ENCODE data around the gene GDF3.
A peak's percentile ranks its signal among the peaks of the same experiment; 100 is the strongest.
"Not testable (repeated sequence)": the region's sequence is repeated elsewhere in the genome, so short reads cannot be mapped to it uniquely, and the experiment has no call there.

Gene GDF3

DNA sequence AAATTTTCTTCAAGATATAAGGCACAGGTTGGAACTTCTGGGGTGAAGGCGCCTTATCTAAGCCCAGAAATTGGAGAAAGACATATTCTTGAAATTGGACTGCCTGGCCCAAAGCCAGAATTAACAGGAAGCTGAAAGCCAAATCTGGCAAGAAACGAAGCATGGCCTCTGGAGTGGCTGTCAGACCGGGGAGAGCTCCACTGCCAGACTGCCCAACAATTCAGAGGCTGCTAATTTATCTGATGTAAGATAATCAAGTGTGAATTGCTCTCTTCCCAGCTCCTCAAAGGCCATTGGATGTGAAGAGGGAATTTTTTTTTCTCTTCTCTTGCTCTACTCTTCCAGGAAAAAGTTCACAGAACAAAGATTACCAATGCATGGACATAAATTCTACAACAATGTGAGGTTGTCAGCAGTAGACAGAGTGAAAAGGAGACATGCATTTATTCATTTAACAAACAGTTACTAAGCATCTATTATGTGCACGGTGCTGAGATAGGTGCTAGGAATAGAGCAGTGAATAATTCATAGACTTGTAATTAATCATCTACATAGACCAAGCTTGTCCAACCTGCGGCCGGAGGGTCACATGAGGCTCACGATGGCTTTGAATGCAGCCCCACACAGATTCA, at the start of gene GDF3:
Gene GDF3, minus strand, starts transcription at position 210 of the 632 bp plus-strand sequence. Its CDS starts 47 bp downstream, at position 163.
- FAIRE-seq = no peak

DNA sequence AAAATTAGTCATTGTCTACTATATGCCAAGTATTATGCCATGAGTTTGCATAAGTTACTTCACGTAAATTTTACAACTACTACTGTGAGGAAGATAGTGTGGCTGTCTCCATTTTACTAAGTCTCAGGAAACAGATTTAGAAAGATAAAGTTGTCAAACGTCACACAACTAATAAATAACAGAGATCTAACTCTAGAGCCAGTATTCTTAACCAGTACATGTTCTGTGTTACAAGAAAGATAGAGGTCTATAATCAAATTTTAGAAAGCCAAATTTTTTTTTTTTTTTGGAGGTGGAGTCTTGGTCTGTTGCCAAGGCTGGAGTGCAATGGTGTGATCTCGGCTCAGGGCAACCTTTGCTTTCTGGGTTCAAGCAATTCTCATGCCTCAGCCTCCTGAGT, 37.4 kb upstream of the GDF3 start:
- FAIRE-seq = no peak

DNA sequence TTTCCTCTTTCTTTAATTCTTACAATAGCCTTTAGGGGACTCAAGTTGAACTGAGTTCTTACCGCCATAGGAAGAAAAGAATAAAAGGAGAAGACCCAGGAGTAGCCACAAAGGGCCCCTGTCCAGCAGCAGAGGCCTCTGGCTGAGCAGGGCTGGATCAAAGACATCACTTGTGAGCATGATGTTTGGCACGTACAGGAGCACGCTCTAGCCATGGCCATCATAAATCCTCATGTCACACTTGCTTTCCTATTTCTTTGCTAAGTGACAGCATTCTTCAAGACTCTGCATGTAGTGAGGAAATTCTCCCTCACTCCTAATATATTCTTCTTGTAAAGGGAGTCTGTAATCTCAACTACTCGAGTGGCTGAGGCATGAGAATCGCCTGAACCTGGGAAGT, 35.9 kb upstream of the GDF3 start:
- FAIRE-seq = no peak

DNA sequence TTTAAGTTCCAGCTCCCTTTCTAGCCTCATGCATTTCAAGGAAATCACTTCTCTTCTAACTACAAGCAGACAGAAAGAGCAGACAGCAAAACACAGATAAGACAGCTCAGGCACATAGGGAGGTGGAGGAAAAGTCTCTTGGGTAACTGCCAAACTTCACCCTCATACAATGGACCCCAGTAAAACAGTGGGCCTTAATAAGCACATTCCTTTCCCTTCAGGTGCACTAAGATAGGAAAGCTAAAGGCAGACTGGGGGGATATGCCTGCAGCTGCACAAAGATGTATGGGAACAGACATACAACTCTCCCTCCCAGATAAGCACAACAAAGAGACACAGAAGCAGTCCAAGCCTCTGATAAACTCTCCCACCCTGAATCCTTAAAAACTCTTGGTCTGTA, 35.4 kb upstream of the GDF3 start:
- FAIRE-seq = not testable (repeated sequence)

DNA sequence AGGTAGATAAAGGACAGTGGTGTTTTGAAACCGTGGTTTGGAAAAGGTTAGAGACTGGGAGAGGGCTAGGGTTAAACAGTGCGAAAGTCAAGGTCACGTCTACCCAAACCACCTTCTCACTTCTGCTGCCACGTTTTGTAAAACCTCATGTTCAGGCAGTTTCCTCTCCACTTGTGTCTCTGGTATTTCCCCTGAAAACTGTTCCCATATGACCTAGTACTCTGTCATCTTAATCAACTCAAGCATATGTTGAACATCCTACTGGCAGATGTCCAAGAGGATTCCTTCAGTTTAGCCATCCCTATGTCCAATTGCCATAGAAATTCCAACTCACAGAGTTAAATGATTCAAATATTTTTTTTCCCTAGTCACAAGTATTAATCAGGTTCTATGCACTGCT, 34.2 kb upstream of the GDF3 start:
- FAIRE-seq = no peak

DNA sequence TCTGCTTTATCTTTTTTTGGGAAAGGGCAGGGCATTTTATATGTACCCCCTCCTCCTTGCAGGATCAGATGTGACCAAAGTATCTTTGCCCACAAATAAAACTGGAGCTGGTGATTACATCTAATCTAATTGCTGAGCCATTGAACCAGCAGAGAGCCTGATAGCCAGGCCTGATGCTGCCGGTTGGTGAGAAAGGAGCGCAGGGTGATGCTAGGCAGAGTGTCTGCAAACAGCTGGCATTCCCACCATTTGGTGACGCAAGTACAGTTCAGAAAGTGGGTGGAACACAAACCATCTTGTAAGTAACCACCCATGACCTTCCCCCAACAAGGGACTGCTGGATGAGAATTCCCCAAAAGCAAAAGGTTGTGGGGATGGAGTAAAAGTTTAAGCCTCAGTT, 28.4 kb upstream of the GDF3 start:
- FAIRE-seq = no peak

DNA sequence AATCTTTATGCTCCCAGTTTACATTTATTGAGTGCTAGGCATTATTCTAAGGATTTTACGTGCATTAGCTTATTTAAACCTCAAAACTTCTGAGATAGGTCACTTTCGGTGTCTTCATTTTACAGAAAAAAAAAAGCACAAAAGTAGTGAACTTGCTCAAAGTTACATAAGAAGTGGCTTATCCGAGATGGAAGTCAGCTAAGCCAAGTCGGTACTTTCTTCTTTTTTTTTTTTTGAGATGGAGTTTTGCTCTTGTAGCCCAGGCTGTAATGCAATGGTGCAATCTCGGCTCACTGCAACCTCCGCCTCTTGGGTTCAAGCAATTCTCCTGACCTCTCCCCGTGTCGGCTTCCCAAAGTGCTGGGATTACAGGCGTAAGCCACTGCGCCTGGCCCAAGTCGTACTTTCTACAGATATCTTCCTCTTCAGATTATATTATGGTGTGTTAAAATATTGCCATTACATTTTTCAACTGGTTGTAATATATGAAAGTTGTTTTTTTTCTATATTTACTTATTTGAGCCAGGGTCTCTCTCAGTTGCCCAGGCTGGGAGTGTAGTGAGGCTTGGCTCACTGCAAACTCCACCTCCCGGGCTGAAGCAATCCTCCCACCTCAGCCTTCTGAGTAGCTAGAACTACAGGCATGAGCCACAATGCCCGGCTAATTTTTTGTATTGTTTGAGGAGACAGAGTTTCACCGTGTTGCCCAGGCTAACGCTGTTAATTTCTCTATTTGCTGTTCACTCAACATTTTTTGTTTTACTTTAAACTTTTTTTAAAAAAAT, 24.6 kb upstream of the GDF3 start:
- FAIRE-seq = no peak

DNA sequence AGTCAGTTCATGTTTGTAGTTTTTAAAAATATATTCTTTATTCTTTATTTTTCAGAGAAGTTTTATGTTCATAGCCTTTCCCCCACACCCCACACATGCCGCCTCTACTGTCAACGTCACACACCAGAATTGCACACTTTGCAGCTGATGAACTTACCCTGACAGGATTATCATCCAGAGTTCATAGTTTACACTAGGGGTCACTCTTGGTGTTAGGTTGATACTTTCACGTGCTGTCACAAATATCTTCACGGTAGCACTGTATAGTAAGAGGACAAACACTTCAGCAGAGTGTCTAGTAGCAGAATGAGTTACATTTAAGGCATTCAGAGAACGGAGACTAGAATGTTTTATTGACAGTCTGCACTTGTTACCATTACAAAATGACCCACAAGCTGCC, 20.8 kb upstream of the GDF3 start:
- FAIRE-seq = no peak

DNA sequence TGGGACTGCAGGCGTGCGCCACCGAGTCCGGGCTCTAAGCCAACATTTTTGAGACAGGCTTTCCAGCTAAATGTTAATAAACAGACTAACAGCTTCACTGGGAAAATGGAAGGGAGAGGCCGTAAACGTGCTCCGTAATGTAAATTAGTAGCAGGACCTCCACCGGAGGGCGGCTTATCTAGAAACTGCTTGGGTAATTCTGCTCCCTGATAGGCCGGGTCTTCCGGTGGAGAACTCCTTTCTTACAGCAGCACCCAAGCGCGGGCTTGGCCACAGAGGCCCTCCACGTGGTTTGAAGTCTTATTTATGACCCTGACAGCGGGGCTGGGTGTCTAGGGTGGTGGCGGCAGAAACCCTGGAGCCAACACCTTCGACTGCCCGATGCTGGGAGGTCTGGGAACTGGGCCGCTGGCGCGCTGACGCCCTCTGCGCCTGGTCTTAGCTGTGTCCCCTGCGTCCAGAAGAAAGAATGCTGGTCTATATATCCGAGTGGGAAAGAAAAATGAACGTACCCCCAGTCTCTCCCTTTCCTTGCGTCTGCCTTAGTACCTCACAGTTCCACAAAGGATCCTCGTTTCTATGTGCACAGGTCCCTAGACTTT, 17.4 kb upstream of the GDF3 start:
- no peak for FAIRE-seq

DNA sequence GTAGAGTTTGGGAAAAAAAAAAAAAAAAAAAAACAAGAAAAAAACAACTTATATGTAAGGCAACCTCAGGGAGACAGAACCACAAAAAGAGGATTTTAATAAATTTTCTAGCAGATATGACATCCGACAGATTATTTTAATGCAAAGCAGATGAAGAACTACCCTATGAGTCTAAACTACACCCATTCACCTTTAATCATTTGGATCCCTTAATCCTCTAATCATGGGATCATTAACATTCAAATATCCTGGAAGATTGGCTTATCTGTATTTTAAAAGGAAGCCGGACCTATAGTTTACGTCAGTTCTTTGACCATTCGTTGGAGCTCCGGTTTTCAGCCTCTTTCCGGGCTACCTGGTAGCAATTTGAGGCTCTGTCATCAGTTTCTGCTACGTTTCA, 15.6 kb upstream of the GDF3 start, which contains the start of gene DPPA3:
Gene DPPA3, plus strand, starts transcription at position 301 of the 400 bp plus-strand sequence. CDS start 138 bp downstream, outside the sequence.
- no peak for FAIRE-seq

DNA sequence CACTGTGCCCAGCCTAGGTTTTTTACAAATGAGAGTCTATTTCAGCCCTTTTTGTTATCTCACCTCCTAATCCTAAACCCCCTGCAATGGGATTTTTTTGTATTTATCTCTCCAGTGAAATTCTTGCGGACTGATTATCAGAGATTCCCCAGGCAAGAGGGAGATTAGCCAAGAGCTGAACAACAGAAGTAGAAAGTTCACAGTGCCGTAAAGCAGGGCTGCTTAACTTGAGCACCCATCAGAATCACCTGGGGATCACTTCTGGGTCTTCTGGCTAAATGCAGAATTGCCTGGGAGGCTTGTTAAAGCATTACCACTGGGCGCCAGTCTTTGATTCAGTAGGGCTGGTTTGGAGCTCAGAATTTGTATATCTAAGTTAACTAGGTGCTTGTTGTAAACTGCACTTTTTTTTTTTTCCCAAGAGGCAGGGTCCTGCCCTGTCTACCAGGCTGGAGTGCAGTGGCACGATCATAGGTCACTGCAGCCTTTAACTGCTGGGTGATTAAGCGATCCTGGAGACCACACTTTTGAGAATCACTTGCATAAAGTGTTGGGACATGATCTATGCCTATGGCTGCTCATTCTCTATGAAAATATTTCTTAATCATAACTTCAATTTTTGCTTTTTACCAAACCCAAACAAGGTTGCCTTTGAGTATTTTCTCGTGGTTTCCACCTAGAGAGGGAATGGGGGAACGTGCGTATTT, 14.5 kb upstream of the GDF3 start:
- no peak for FAIRE-seq

DNA sequence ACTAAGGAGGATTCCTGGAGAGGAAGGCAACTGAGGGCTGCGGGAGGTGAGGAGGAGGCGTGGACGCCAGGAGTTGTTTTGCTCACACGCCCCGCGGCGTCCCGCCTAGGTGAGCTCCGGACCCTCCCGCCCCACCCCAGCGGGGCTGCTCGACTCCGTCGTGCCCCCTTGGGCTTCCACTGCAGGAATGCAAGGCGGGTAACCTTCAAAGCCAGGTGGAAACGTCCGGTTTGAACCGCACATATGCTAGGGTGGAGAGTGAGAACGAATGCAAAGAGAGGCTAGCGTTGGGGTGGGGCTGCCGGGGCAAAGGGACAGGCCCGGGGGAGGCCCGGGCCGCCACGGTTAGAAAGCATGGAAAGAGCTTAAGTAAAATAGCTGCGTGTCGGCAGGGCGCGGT, 10.3 kb upstream of the GDF3 start:
- FAIRE-seq = no peak

DNA sequence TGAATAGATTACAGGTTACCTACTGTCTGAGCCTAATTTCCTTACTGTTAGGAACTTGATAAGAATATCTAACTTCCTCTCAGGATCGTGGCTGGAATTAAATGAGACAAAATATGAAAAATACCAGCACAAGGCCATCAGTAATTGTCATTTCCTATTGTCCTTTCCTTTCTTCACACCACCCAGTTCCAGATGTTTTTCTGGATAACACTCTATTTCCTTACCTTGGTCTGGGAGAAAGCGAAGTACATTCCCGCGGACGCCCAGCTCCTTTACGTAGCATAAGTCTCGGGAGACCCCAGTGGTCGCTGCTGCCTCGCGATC, 376 bp downstream of the GDF3 start:
- no peak for FAIRE-seq

DNA sequence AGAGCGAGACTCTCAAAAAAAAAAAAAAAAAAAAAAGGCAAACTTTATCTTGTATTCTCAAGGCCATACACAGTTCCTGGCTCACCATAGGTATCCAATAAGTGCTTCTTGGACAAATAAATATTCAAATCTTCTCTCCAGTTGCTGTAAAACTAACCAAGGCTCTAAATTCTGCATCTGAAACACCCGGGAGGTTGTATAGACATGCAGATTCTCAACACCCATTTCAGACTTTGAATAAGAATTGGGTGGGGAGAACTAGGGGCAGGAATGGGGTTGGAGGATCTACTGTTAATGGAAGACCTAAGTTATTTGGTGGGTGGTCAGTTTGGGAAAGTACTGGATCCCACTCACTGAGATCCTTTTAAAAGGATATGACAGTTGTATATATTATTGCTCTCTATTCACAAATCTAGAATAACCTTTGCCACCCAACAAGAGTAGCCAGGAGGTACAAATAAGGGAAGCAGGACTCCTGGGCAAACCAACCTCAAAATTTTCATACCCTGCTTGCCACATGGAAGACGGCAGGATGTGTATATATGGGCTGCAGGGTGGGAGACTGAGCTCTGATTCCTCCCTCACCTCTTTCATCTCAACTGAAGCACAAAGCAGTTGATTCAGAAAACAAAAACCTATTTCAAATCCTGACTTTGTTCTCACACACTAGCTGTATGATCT, 879 bp downstream of the GDF3 start:
- FAIRE-seq = no peak

DNA sequence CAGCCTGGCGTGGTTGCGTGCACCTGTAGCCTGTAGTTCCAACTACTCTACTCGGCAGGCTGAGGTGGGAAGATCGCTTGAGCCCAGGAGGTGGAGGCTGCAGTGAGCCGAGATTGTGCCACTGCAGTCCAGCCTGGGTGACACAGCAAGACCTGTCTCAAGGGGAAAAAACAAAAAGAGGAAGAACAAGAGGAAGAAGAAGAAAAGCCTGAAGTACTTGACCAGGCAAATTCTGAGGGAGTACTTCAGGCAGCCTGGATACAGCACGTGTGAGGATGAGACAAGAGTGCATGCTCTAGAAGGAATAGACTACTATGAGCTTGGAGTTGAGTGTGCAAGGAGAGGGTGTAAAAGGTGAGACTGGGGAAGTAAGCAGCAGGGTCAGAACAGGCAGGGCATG, 1.8 kb downstream of the GDF3 start:
- no peak for FAIRE-seq

DNA sequence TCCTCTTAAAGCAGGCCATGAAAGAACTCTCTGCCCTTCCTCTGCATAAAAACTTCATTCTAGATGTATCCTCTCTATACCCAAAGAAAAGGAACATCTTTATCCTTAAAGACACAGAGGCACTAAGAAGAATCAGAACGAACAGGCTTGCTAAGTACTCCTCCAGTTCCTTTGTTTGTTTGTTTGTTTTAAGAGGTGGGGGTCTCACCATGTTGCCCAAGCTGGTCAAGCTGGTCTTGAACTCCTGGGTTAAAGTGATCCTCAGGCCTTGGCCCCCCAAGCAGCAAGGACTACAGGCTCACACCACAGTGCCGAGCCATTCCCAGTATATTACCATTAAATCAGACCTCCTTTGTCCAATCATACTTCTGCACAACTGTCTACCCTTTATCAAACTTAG, 14.0 kb downstream of the GDF3 start:
- no peak for FAIRE-seq

DNA sequence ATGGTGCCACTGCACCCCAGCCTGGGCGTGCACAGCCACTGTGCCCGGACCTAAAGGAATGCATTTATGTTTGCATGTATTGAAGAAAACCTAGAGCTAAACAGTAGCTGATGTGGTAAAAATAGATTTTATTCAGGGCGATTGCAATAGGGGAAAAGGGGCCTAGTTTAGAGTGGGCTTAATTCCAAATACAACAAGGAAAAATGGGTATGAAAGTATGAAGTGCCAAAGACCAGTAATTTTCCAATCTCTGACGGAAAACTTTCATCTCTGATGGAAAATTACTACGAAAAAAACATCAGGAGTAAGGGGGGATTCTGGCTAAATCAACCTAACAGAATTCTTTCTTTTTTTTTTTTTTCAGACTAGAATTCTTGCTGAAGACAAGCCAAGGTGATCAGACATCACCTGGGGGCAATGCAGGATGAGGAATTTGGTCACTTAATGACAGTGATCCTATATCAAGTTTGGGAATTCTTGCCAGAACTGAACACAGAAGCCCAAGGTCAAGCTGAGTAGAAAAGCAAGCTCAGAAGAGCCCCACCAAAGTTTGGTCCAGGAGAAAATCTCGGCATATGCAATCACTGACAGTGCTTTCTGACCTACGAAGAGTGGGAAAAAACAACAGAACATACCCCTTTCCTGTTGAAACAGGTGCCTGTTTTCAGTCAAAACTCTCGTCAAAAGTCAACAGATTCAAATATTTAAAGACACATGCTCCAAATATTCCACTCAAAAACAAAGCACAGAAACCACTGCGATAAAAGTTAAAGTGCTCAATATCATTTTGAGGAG, 16.1 kb downstream of the GDF3 start:
- FAIRE-seq = no peak

DNA sequence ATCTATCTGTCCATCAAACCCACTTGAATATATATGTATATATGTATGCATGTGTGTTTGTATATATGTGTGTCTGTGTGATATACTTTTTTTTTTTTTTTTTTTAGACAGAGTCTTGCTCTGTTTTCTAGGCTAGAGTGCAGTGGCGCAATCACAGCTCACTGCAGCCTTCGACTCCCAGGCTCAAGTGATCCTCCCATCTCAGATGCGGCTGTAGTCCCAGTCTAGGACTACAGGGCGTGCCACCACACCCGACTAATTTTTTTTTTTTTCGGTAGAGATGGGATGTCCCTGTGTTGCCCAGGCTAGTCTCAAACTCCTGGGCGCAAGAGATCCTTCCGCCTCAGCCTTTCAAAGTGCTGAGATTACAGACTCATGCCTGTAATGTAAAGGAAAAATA, 16.8 kb downstream of the GDF3 start:
- no peak for FAIRE-seq

DNA sequence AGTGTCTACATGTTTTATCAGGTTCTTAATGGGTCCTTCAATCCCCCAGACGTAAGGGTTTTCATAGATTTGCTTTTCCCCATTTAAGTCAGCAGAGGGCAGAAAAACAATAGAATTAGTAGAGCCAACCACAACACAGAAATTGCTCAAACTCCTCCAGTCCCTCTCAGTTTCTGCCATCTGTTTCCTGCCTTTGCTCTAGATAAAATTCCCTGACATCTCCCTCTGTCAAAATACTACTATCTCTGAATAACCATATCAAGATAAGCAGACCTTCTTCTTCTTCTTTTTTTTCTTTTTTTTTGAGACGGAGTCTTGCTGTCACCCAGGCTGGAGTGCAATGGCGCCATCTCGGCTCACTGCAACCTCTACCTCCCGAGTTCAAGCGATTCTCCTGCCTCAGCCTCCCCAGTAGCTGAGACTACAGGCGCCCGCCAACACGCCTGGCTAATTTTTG, 18.1 kb downstream of the GDF3 start:
- FAIRE-seq = peak; percentile 84

DNA sequence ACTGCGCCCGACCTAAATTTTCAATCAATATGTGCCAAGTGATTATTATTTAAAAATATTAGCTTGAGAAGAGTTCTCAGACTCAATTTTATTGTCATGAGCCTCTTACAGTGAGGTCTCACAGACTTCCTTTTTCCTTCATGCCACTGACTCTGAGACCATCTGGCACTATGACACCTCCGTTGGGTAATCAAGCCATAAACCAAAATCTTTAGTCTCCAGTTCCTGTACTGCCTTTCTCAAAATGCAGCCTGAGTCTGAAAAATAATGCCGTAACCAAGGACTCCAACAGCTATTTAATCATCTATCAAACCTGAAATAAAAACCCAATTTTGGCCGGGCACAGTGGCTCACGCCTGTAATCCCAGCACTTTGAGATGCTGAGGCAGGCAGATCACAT, 20.1 kb downstream of the GDF3 start:
- FAIRE-seq = peak; percentile 68

DNA sequence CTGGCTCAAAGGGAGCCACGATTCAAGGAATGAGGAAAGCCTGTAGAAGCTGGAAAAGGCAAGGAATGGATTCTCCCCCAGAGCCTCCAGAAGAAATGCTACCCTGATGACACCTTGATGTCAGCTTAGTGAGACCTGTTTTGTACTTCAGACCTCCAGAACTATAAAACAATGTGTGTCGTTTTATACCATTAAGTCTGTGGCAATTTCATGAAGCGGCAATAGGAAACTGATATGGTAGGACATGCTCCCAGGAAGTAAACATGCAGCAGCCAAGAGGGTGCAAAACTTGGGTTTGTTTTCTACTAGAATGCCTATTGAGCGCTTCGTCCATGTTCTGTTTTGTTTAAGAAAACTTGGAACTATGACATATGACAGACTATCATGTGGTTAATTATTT, 27.4 kb downstream of the GDF3 start:
- FAIRE-seq = no peak

DNA sequence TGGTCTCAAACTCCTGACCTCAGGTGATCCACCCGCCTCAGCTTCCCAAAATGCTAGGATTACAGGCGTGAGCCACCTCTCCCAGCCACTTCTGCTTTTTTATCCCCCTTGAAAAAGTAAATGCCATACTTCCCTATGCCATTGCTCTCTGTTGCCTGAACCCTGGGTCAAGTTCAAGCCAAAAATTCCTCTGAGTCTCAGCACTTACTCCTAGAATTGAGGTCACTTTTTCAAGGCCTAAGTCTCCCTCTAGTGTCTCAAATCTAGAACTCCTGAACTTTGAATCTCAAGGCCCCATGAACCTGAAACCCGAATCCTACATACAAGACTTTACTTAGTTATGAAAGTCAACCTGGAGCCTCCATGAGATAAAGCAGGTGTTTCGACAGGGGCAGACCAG, 28.4 kb downstream of the GDF3 start:
- no peak for FAIRE-seq
